GM12878 (cell line): ENCODE measurements around the gene PHF11. TPM values are rescaled to one million over a fixed set of nuclear protein-coding genes. Genes with fewer than 3 reads are reported as not detected.

Experiments used
- ATAC-seq: fragments of 200-7000 bp; cut with Tn5 transposase; 3 replicates; pipeline ENCODE4 v1.9.1; 2020; ENCODE audit warnings: mild to moderate bottlenecking, moderate library complexity
- BruUV-seq: library from RNA; stranded (reverse); fragments of 400-500 nt; replicated peaks from 2 replicates; lab custom pipeline; 2021; lab: Mats Ljungman, UMichigan
- CTCF ChIA-PET: fragments of 300-600 bp; sonication (Branson Sonifier 250); formaldehyde crosslinking; extraction: SDS; loops from one replicate; lab custom pipeline; 2021; ENCODE audit warnings: inconsistent platforms; lab: Yijun Ruan, JAX
- POLR2A ChIA-PET: fragments of 350-600 bp; formaldehyde crosslinking; extraction: SDS; loops from one replicate; lab custom pipeline; 2021; ENCODE audit warnings: inconsistent platforms; lab: Charles Lee
- RAD21 ChIA-PET: fragments of 300-600 bp; sonication (Branson Sonifier 250); formaldehyde crosslinking; loops from one replicate; lab custom pipeline; 2023; ENCODE audit warnings: antibody characterized with exemption; ENCODE audit not compliant: unreplicated experiment; lab: Charles Lee
- SMC1A ChIA-PET: fragments of 300-600 bp; sonication (Branson Sonifier 250); formaldehyde crosslinking; loops from one replicate; lab custom pipeline; 2023; ENCODE audit not compliant: unreplicated experiment, uncharacterized antibody; lab: Charles Lee
- DNase-seq: peaks from one replicate; pipeline ENCODE4 v3.0.0-alpha.2; 2011; ENCODE audit warnings: low read depth, low spot score
- FAIRE-seq: peaks from 3 replicates; lab custom pipeline; 2011; peaks lifted over from hg19 to GRCh38; lab: Jason Lieb, UNC
- H2AFZ ChIP-seq: 2 replicates; pipeline ENCODE4 v1.6.0; 2011; ENCODE audit warnings: low read depth, low read length, control low read depth; ENCODE audit not compliant: control insufficient read depth
- H3K27ac ChIP-seq: 2 replicates; pipeline ENCODE4 v1.5.1; 2011; ENCODE audit warnings: control low read depth; ENCODE audit not compliant: control insufficient read depth, insufficient read depth
- H3K27me3 ChIP-seq, 2 experiments: replicated peaks in 1 of 2; 2 replicates each; pipeline versions ENCODE4 v1.6.0 to v1.6.1; 2011; ENCODE audit warnings: low read length in 1 of 2; ENCODE audit not compliant: control insufficient read depth in 2 of 2, insufficient read depth in 2 of 2
- H3K36me3 ChIP-seq, 2 experiments: 2 replicates each; pipeline ENCODE4 v1.5.1; 2011; ENCODE audit warnings: low read length in 1 of 2; ENCODE audit not compliant: control insufficient read depth in 2 of 2, insufficient read depth in 2 of 2
- H3K4me1 ChIP-seq: 2 replicates; pipeline ENCODE4 v1.6.1; 2011; ENCODE audit warnings: mild to moderate bottlenecking, low read length, moderate library complexity, mixed read lengths; ENCODE audit not compliant: control insufficient read depth, insufficient read depth
- H3K4me2 ChIP-seq: 2 replicates; pipeline ENCODE4 v1.6.0; 2011; ENCODE audit warnings: control low read depth; ENCODE audit not compliant: control insufficient read depth, insufficient read depth
- H3K4me3 ChIP-seq: fragments of 200-600 bp; sonication (generic); 2 replicates; pipeline ENCODE4 v1.5.1; 2016
- H3K79me2 ChIP-seq: 2 replicates; pipeline ENCODE4 v1.6.0; 2011; ENCODE audit warnings: low read length; ENCODE audit not compliant: control insufficient read depth, insufficient read depth
- H3K9ac ChIP-seq: 2 replicates; pipeline ENCODE4 v1.8.0; 2011; ENCODE audit warnings: low read length, control low read depth, mixed read lengths; ENCODE audit not compliant: control insufficient read depth, insufficient read depth
- H3K9me3 ChIP-seq: replicated peaks from 3 replicates; pipeline ENCODE4 v1.5.1; 2011; ENCODE audit warnings: mild to moderate bottlenecking, low read length; ENCODE audit not compliant: control insufficient read depth, insufficient read depth
- H4K20me1 ChIP-seq: 2 replicates; pipeline ENCODE4 v1.6.0; 2011; ENCODE audit not compliant: control insufficient read depth, insufficient read depth
- ATF7 ChIP-seq: fragments of 450-650 bp; IDR thresholded peaks from 2 replicates; pipeline ENCODE4 v1.6.1; 2016; ENCODE audit warnings: low read depth, mild to moderate bottlenecking
- FOS ChIP-seq: IDR thresholded peaks from 3 replicates; pipeline ENCODE4 v1.6.1; 2011; ENCODE audit warnings: borderline replicate concordance; ENCODE audit not compliant: insufficient read length; ENCODE audit errors: extremely low read depth
- FOXK2 ChIP-seq: fragments of 450-650 bp; IDR thresholded peaks from 2 replicates; pipeline ENCODE4 v1.6.1; 2017; ENCODE audit warnings: mild to moderate bottlenecking, moderate library complexity
- HCFC1 ChIP-seq: fragments of 150-350 bp; IDR thresholded peaks from 2 replicates; pipeline ENCODE4 v1.6.1; 2014; ENCODE audit warnings: low read length
- IKZF1 ChIP-seq: fragments of 450-650 bp; conservative IDR thresholded peaks from 2 replicates; pipeline ENCODE4 v1.6.1; 2017; ENCODE audit warnings: antibody characterized with exemption, mild to moderate bottlenecking
- NFXL1 ChIP-seq: fragments of 450-650 bp; IDR thresholded peaks from 2 replicates; pipeline ENCODE4 v1.6.1; 2017; ENCODE audit warnings: antibody characterized with exemption, mild to moderate bottlenecking, borderline replicate concordance
- SIN3A ChIP-seq: IDR thresholded peaks from 2 replicates; pipeline ENCODE4 v1.6.1; 2012; ENCODE audit warnings: low read depth, low read length, improper control_type of control experiment
- TARDBP ChIP-seq: IDR thresholded peaks from 2 replicates; pipeline ENCODE4 v1.6.1; 2016; ENCODE audit warnings: borderline replicate concordance
- ZNF24 ChIP-seq: fragments of 450-650 bp; IDR thresholded peaks from 2 replicates; pipeline ENCODE4 v1.6.1; 2017; ENCODE audit warnings: antibody characterized with exemption, mild to moderate bottlenecking
- WGBS: methylation state at CpG from one replicate; pipeline ENCODE4 v1.1.6; 2016; ENCODE audit warnings: low lambda C conversion rate; ENCODE audit not compliant: insufficient replicate concordance, insufficient coverage; ENCODE audit errors: missing lambda C conversion rate; 5-methylcytosine and 5-hydroxymethylcytosine counted together
- in situ Hi-C: fragments of 300-500 bp; cut with MboI; formaldehyde crosslinking; loops from 9 replicates; pipeline ENCODE4 v1.14.3; 2018; ENCODE audit warnings: mixed read lengths
- intact Hi-C: fragments of 100-400 bp; cut with micrococcal nuclease; formaldehyde crosslinking; loops from one replicate; pipeline ENCODE4 v1.14.2; 2022; ENCODE audit not compliant: unreplicated experiment
- polyA plus RNA-seq, 11 experiments: library from polyadenylated mRNA; depleted of rRNA in 4 of 11; unstranded in 6 of 11; stranded (reverse) in 5 of 11; fragments of >200 nt; fragmentation: Nextera tagmentation in 4 of 11; fragmentation: Illumina TruSeq in 1 of 11; extraction: Ambion mirVana in 4 of 11; extraction: Trizol in 1 of 11; gene quantifications; 1 replicate in 1 of 11; 2 replicates in 10 of 11; pipeline versions ENCODE4 v1.2.1 to v1.2.3, GENCODE V29; 2011 to 2016; ENCODE audit warnings: inconsistent platforms in 2 of 11, missing spikeins in 2 of 11, low read depth in 1 of 11
- total RNA-seq, 4 experiments: library from RNA; depleted of rRNA in 3 of 4; stranded (reverse); fragments of >200 nt in 3 of 4; fragmentation: Illumina TruSeq in 1 of 4; extraction: Trizol in 1 of 4; gene quantifications; 2 replicates each; pipeline versions ENCODE4 v1.2.1 to v1.2.3, GENCODE V29; 2013 to 2021
- TF ChIP-seq, protein P1 (sequence below): IDR thresholded peaks from 2 replicates; pipeline ENCODE4 v1.6.1; 2011; ENCODE audit warnings: borderline replicate concordance, low read depth, mild to moderate bottlenecking, moderate library complexity, mixed read lengths, low read length; ENCODE audit not compliant: insufficient read depth; ENCODE audit errors: extremely low read length
- TF ChIP-seq, protein P2 (sequence below): IDR thresholded peaks from 2 replicates; pipeline ENCODE4 v1.6.1; 2011; ENCODE audit warnings: mild to moderate bottlenecking, low read depth, low read length, moderate library complexity; ENCODE audit not compliant: insufficient replicate concordance
- TF ChIP-seq, protein P3 (sequence below): fragments of 450-650 bp; conservative IDR thresholded peaks from 2 replicates; pipeline ENCODE4 v1.6.1; 2017; ENCODE audit warnings: mild to moderate bottlenecking, moderate library complexity

Gene PHF11
- total and polyA plus RNA-seq, 10 of the 15 experiments (the other 5 are each of a cell fraction or from before 2014, with no cell fraction given): 16.9 to 77.3 (median 32.7) TPM

DNA sequence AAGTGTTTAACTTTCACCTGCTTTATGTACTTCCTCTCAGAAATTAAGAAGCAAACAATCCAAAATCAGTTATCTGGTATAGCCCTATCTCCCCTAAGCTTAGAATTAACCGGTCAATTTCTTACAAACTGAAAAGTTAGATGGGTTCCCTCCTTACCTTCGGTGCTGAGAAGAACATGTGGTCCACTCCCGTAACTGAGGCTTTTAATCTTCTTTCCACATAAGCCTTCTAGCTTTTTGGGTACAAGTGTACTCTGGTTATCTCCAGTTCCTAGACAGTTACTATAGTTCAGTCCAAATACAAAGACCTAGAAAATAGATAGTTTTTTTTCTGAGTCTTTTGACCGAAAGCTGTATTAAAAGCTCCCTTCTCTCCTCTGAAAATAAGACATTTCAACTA, 70.7 kb downstream of the PHF11 start (continued):
- TF ChIP-seq, protein P1, sequence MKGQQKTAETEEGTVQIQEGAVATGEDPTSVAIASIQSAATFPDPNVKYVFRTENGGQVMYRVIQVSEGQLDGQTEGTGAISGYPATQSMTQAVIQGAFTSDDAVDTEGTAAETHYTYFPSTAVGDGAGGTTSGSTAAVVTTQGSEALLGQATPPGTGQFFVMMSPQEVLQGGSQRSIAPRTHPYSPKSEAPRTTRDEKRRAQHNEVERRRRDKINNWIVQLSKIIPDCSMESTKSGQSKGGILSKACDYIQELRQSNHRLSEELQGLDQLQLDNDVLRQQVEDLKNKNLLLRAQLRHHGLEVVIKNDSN: no peak

DNA sequence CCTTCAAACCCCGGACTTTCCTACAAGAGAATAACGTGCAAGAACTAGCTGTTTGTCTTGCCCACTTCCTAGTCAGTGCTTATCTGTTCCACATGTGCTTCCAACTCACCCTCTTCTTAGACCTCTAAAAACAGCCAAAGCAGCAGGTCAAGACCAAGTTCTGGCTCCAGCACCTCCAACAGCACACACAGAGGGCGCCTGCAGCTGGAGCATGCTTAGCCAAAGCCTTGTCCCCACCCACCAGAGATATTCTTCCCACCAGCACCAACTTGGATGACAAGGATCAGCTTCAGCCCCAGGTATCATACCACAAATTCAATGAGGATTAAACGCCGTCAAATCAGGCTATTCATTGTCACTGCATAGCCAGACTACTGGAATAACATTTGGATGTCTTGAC, 71.7 kb downstream of the PHF11 start:
- Histone ChIP-seq H3K79me2 (no peaks in the 10 kb centered on the region), H3K4me2 (no peak overlapping the region), H2AFZ (no peak overlapping the region), H3K36me3 (peaks cover 0 to 4% of the 10 kb centered on the region in 2 experiments; a peak in 1 of 4 replicates), H3K4me1 (peaks cover 20% of the 10 kb centered on the region), H3K27me3 (no peaks in the 10 kb centered on the region), H3K9me3 (no peaks in the 10 kb centered on the region), H3K9ac (no peak overlapping the region), H3K4me3 (no peak overlapping the region), H4K20me1 (no peaks in the 10 kb centered on the region), H3K27ac (no peak overlapping the region)
- WGBS: 97% methylated on average over 5 of the region's 5 CpGs
- POLR2A ChIA-PET: interaction anchor here (1.1 kb wide), 1 partner anchor 124 kb away, joined by 3 read pairs; no protein-coding TSS in a partner anchor
- intact Hi-C loops (loop anchor here (5.0 kb wide), 1 partner anchor 60 kb away; no protein-coding TSS in a partner anchor), in situ Hi-C loops (no loop called here)
- CTCF ChIA-PET: interaction anchor here (1.7 kb wide), 1 partner anchor 13 kb away, joined by 6 read pairs; no protein-coding TSS in a partner anchor
- DNase-seq: no peak
- RAD21 ChIA-PET: no interaction called here
- FAIRE-seq: no peak
- SMC1A ChIA-PET: interaction anchor here (2.0 kb wide), 1 partner anchor 17 kb away, joined by 4 read pairs; no protein-coding TSS in a partner anchor
- ATAC-seq: no peak
- no peak for TF ChIP-seq HCFC1
- TF ChIP-seq, protein P2, sequence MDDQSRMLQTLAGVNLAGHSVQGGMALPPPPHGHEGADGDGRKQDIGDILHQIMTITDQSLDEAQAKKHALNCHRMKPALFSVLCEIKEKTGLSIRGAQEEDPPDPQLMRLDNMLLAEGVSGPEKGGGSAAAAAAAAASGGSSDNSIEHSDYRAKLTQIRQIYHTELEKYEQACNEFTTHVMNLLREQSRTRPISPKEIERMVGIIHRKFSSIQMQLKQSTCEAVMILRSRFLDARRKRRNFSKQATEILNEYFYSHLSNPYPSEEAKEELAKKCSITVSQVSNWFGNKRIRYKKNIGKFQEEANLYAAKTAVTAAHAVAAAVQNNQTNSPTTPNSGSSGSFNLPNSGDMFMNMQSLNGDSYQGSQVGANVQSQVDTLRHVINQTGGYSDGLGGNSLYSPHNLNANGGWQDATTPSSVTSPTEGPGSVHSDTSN: no peak
- TF ChIP-seq FOS: no peak
- no peak for TF ChIP-seq FOXK2
- TF ChIP-seq, protein P1: no peak
- no peak for TF ChIP-seq TARDBP
- TF ChIP-seq NFXL1: no peak
- TF ChIP-seq SIN3A: no peak
- TF ChIP-seq ATF7: no peak
- TF ChIP-seq IKZF1: no peak
- TF ChIP-seq ZNF24: no peak
- TF ChIP-seq, protein P3, sequence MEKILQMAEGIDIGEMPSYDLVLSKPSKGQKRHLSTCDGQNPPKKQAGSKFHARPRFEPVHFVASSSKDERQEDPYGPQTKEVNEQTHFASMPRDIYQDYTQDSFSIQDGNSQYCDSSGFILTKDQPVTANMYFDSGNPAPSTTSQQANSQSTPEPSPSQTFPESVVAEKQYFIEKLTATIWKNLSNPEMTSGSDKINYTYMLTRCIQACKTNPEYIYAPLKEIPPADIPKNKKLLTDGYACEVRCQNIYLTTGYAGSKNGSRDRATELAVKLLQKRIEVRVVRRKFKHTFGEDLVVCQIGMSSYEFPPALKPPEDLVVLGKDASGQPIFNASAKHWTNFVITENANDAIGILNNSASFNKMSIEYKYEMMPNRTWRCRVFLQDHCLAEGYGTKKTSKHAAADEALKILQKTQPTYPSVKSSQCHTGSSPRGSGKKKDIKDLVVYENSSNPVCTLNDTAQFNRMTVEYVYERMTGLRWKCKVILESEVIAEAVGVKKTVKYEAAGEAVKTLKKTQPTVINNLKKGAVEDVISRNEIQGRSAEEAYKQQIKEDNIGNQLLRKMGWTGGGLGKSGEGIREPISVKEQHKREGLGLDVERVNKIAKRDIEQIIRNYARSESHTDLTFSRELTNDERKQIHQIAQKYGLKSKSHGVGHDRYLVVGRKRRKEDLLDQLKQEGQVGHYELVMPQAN: no peak
- BruUV-seq: no TSS peak
